ENCODE results near the gene OGFOD3. TPM values are rescaled to one million over a fixed set of nuclear protein-coding genes. Genes with fewer than 3 reads are reported as not detected.

OGFOD3 gene
- total and polyA plus RNA-seq, 7 experiments from 2014 or later: 21.9 to 42.1 (median 32.3) TPM

GRCh38 chr17:82351713-82352488 is 66.5 kb downstream of the OGFOD3 start:
- ChIA-PET CTCF (interaction anchor here (0.8 to 2.6 kb wide), 5 partner anchors 12 to 202 kb away, joined by 3 to 13 read pairs (median 3); no protein-coding TSS in a partner anchor), POLR2A (interaction anchor here (1.2 to 1.6 kb wide), 2 partner anchors 66 to 145 kb away, joined by 3 to 4 read pairs; no protein-coding TSS in a partner anchor)
- H3K36me3 Mint-ChIP-seq: no peaks in the 10 kb centered on the region
- H3K4me1 ChIP-seq (ENCODE audit: control insufficient read depth in 2 of 2, insufficient read depth in 2 of 2, low read length in 2 of 2): no peaks in the 10 kb centered on the region
- H3K27me3 Mint-ChIP-seq: peaks cover 0 to 15% (median 5%) of the 10 kb centered on the region in 5 donors
- H3K9me3 ChIP-seq (ENCODE audit: control insufficient read depth in 2 of 3, low read length in 3 of 3): no peaks in the 10 kb centered on the region
- no peaks in the 10 kb centered on the region for H3K27me3 ChIP-seq (ENCODE audit: control insufficient read depth in 2 of 2, insufficient read depth in 2 of 2, low read length in 2 of 2)
- no peaks in the 10 kb centered on the region for H3K36me3 ChIP-seq (ENCODE audit: control insufficient read depth in 2 of 3, insufficient read depth in 3 of 3, low read length in 3 of 3)
- H3K27ac ChIP-seq (ENCODE audit: low read depth, low read length): no peak overlapping the region
- DNase-seq (peak; percentile 59 to 84 (median 77)), ATAC-seq (peak; percentile 91)
- peaks cover 0 to 7% (median under 1%) of the 10 kb centered on the region in 7 donors for H3K4me1 Mint-ChIP-seq
- H3K27ac Mint-ChIP-seq: no peak overlapping the region
- peak overlapping the region in 1 of 10 donors; percentile 34 for H3K4me3 Mint-ChIP-seq
- no peak overlapping the region for H3K4me3 ChIP-seq (ENCODE audit: low read length)
- intact Hi-C loops (cut with micrococcal nuclease): loop anchor here (1.0 to 5.0 kb wide), 4 partner anchors 62 to 415 kb away; no protein-coding TSS in a partner anchor
- no peaks in the 10 kb centered on the region for H3K9me3 Mint-ChIP-seq

DNA sequence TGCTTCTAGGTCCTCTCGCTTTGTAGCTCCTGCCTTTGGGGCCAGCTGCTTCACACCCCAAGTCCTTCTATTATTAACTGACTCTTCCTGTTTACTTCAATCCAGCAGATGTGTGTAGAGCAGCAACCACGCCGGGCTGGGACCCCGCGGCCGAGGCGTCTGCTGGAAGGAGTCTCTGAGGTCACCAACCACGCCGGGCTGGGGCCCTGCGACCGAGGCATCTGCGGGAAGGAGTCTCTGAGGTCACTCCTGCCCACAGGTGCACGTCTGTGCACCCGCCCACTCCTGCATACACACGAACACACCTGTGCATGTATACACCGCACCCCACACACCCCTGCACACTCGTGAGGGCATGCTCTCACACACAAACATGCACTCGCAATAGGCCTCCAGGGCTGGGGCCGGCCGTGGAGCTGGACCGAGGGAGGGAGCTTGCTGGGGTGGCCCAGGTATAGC is 67.1 kb downstream of the OGFOD3 start:
- POLR2A ChIA-PET: interaction anchor here (1.6 kb wide), 1 partner anchor 146 kb away, joined by 4 read pairs; no protein-coding TSS in a partner anchor
- H3K4me1 ChIP-seq (ENCODE audit: control insufficient read depth in 2 of 2, insufficient read depth in 2 of 2, low read length in 2 of 2): no peaks in the 10 kb centered on the region
- Mint-ChIP-seq H3K36me3 (no peaks in the 10 kb centered on the region), H3K9me3 (no peaks in the 10 kb centered on the region), H3K27ac (no peak overlapping the region), H3K4me1 (peaks cover 6 to 13% (median 7%) of the 10 kb centered on the region in 7 donors), H3K27me3 (peaks cover 0 to 19% (median 5%) of the 10 kb centered on the region in 5 donors), H3K4me3 (no peak overlapping the region)
- intact Hi-C loops (cut with micrococcal nuclease): loop anchor here (1.0 to 5.0 kb wide), 3 partner anchors 63 to 416 kb away; no protein-coding TSS in a partner anchor
- CTCF ChIA-PET: interaction anchor here (0.8 to 2.6 kb wide), 4 partner anchors 12 to 203 kb away, joined by 3 to 13 read pairs (median 6); no protein-coding TSS in a partner anchor
- no peaks in the 10 kb centered on the region for H3K9me3 ChIP-seq (ENCODE audit: control insufficient read depth in 2 of 3, low read length in 3 of 3)
- no peak for ATAC-seq
- no peaks in the 10 kb centered on the region for H3K36me3 ChIP-seq (ENCODE audit: control insufficient read depth in 2 of 3, insufficient read depth in 3 of 3, low read length in 3 of 3)
- no peaks in the 10 kb centered on the region for H3K27me3 ChIP-seq (ENCODE audit: control insufficient read depth in 2 of 2, insufficient read depth in 2 of 2, low read length in 2 of 2)
- no peak overlapping the region for H3K4me3 ChIP-seq (ENCODE audit: low read length)
- no peak overlapping the region for H3K27ac ChIP-seq (ENCODE audit: low read depth, low read length)
- no peak for DNase-seq

DNA sequence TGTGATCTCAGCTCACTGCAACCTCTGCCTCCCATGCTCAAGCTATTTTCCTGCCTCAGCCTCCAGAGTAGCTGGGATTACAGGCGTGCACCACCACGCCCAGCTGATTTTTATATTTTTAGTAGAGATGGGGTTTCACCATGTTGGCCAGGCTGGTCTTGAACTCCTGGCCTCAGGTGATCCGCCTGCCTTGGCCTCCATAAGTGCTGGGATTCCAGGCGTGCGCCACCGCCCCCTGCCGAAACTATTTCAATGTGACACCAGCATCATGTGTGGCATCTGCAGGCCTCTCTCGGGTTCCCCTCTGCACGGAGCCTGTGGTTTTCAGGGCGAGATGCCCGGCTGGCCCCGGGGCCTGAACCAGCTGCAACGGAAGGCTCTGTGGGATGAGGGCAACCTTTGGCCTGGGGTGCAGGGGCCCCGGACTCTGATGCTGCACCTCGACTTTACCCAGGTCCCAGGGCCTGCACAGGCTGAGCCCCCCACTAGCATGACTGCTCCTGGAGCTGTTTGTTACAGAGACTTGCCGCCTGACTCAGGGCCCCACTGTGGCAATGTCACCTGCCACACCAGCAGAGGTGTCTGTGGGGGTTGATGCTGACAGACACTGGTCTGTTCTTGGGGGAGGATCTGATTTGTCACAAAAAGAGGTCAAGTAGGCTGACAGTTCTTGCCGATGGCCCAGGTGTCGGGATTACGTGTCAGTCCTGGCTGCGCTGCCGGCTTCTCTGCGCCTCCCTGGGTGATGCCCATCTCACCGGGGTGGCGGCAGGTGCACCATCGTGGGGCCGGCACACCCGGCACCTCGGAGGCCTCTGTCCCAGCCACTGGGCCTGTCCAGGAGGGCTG is 68.0 kb downstream of the OGFOD3 start:
- DNase-seq (peak in 1 of 9 donors; percentile 24), ATAC-seq (peak; percentile 36)
- no peak overlapping the region for H3K4me3 Mint-ChIP-seq
- Histone ChIP-seq H3K27me3 (ENCODE audit: control insufficient read depth in 2 of 2, insufficient read depth in 2 of 2, low read length in 2 of 2) (no peaks in the 10 kb centered on the region), H3K4me1 (ENCODE audit: control insufficient read depth in 2 of 2, insufficient read depth in 2 of 2, low read length in 2 of 2) (no peaks in the 10 kb centered on the region), H3K27ac (ENCODE audit: low read depth, low read length) (no peak overlapping the region), H3K9me3 (ENCODE audit: control insufficient read depth in 2 of 3, low read length in 3 of 3) (no peaks in the 10 kb centered on the region), H3K4me3 (ENCODE audit: low read length) (no peak overlapping the region), H3K36me3 (ENCODE audit: control insufficient read depth in 2 of 3, insufficient read depth in 3 of 3, low read length in 3 of 3) (no peaks in the 10 kb centered on the region)
- H3K27me3 Mint-ChIP-seq: peaks cover 0 to 20% (median 5%) of the 10 kb centered on the region in 5 donors
- intact Hi-C loops (cut with micrococcal nuclease): loop anchor here (1.0 to 5.0 kb wide), 3 partner anchors 64 to 417 kb away; no protein-coding TSS in a partner anchor
- no peak overlapping the region for H3K27ac Mint-ChIP-seq
- H3K9me3 Mint-ChIP-seq: no peaks in the 10 kb centered on the region
- H3K4me1 Mint-ChIP-seq: peaks cover 7 to 14% (median 8%) of the 10 kb centered on the region in 7 donors
- ChIA-PET POLR2A (interaction anchor here (1.6 kb wide), 1 partner anchor 147 kb away, joined by 4 read pairs; no protein-coding TSS in a partner anchor), CTCF (interaction anchor here (0.6 to 2.6 kb wide), 7 partner anchors 12 to 203 kb away, joined by 3 to 13 read pairs (median 3); no protein-coding TSS in a partner anchor)
- H3K36me3 Mint-ChIP-seq: no peaks in the 10 kb centered on the region

GRCh38 chr17:82349287-82349701 is 69.1 kb downstream of the OGFOD3 start:
- ATAC-seq (no peak), DNase-seq (no peak)
- no peaks in the 10 kb centered on the region for H3K9me3 Mint-ChIP-seq
- no peak overlapping the region for H3K4me3 Mint-ChIP-seq
- Histone ChIP-seq H3K4me1 (ENCODE audit: control insufficient read depth in 2 of 2, insufficient read depth in 2 of 2, low read length in 2 of 2) (no peaks in the 10 kb centered on the region), H3K36me3 (ENCODE audit: control insufficient read depth in 2 of 3, insufficient read depth in 3 of 3, low read length in 3 of 3) (no peaks in the 10 kb centered on the region), H3K4me3 (ENCODE audit: low read length) (no peak overlapping the region), H3K27me3 (ENCODE audit: control insufficient read depth in 2 of 2, insufficient read depth in 2 of 2, low read length in 2 of 2) (no peaks in the 10 kb centered on the region), H3K27ac (ENCODE audit: low read depth, low read length) (no peak overlapping the region), H3K9me3 (ENCODE audit: control insufficient read depth in 2 of 3, low read length in 3 of 3) (no peaks in the 10 kb centered on the region)
- intact Hi-C loops (cut with micrococcal nuclease): no loop called here
- H3K27me3 Mint-ChIP-seq: peaks cover 0 to 17% (median 5%) of the 10 kb centered on the region in 5 donors
- no peak overlapping the region for H3K27ac Mint-ChIP-seq
- CTCF ChIA-PET: interaction anchor here (0.8 to 1.1 kb wide), 3 partner anchors 50 to 201 kb away, joined by 3 read pairs; no protein-coding TSS in a partner anchor
- H3K36me3 Mint-ChIP-seq: no peaks in the 10 kb centered on the region
- peaks cover 7 to 14% (median 8%) of the 10 kb centered on the region in 7 donors for H3K4me1 Mint-ChIP-seq
- POLR2A ChIA-PET: interaction anchor here (0.6 kb wide), 1 partner anchor 382 kb away, joined by 4 read pairs; no protein-coding TSS in a partner anchor

GRCh38 chr17:82348866-82349265 is 69.5 kb downstream of the OGFOD3 start:
- H3K27me3 ChIP-seq (ENCODE audit: control insufficient read depth in 2 of 2, insufficient read depth in 2 of 2, low read length in 2 of 2): no peaks in the 10 kb centered on the region
- no peaks in the 10 kb centered on the region for H3K36me3 ChIP-seq (ENCODE audit: control insufficient read depth in 2 of 3, insufficient read depth in 3 of 3, low read length in 3 of 3)
- Mint-ChIP-seq H3K4me3 (no peak overlapping the region), H3K27me3 (peaks cover 0 to 17% (median 5%) of the 10 kb centered on the region in 5 donors), H3K4me1 (peaks cover 7 to 14% (median 8%) of the 10 kb centered on the region in 7 donors), H3K27ac (no peak overlapping the region), H3K9me3 (no peaks in the 10 kb centered on the region), H3K36me3 (no peaks in the 10 kb centered on the region)
- intact Hi-C loops (cut with micrococcal nuclease): no loop called here
- ChIA-PET CTCF (interaction anchor here (0.8 kb wide), 1 partner anchor 62 kb away, joined by 3 read pairs; no protein-coding TSS in a partner anchor), POLR2A (no interaction called here)
- DNase-seq (no peak), ATAC-seq (no peak)
- no peaks in the 10 kb centered on the region for H3K4me1 ChIP-seq (ENCODE audit: control insufficient read depth in 2 of 2, insufficient read depth in 2 of 2, low read length in 2 of 2)
- H3K4me3 ChIP-seq (ENCODE audit: low read length): no peak overlapping the region
- H3K9me3 ChIP-seq (ENCODE audit: control insufficient read depth in 2 of 3, low read length in 3 of 3): no peaks in the 10 kb centered on the region
- no peak overlapping the region for H3K27ac ChIP-seq (ENCODE audit: low read depth, low read length)

DNA sequence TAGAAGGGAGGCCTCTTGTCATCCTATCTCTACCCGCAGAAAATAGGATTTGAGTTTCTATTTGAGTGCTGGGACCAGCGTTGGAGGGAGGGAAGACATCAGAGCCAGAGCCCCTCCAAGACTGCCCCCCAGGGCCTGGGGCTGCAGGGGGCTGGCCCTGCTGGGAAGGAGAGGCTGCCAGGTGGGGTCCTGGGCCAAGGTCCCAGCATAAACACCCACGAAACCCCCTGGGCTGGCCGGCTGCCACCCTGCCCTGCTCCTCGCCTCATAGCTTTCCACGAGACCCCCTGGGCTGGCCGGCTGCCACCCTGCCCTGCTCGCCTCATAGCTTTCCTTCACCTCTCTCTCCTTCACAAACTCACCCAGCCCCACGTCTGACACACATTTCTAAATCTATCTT is 70.0 kb downstream of the OGFOD3 start:
- no peaks in the 10 kb centered on the region for H3K27me3 ChIP-seq (ENCODE audit: control insufficient read depth in 2 of 2, insufficient read depth in 2 of 2, low read length in 2 of 2)
- Mint-ChIP-seq H3K36me3 (no peaks in the 10 kb centered on the region), H3K4me1 (peaks cover 7 to 14% (median 8%) of the 10 kb centered on the region in 7 donors), H3K4me3 (no peak overlapping the region), H3K9me3 (no peaks in the 10 kb centered on the region), H3K27me3 (peaks cover 0 to 17% (median 5%) of the 10 kb centered on the region in 5 donors), H3K27ac (no peak overlapping the region)
- no peaks in the 10 kb centered on the region for H3K9me3 ChIP-seq (ENCODE audit: control insufficient read depth in 2 of 3, low read length in 3 of 3)
- ATAC-seq (no peak), DNase-seq (no peak)
- ChIA-PET POLR2A (no interaction called here), CTCF (no interaction called here)
- H3K4me3 ChIP-seq (ENCODE audit: low read length): no peak overlapping the region
- no peaks in the 10 kb centered on the region for H3K4me1 ChIP-seq (ENCODE audit: control insufficient read depth in 2 of 2, insufficient read depth in 2 of 2, low read length in 2 of 2)
- no peak overlapping the region for H3K27ac ChIP-seq (ENCODE audit: low read depth, low read length)
- no peaks in the 10 kb centered on the region for H3K36me3 ChIP-seq (ENCODE audit: control insufficient read depth in 2 of 3, insufficient read depth in 3 of 3, low read length in 3 of 3)
- intact Hi-C loops (cut with micrococcal nuclease): no loop called here

Measured in naive thymus-derived CD4-positive, alpha-beta T cell (primary cell).